ENCODE measurements around the gene MR1.

GRCh38 chr1:181100934-181101333 is 67.2 kb downstream of the MR1 start:
- TF ChIP-seq, protein P1, sequence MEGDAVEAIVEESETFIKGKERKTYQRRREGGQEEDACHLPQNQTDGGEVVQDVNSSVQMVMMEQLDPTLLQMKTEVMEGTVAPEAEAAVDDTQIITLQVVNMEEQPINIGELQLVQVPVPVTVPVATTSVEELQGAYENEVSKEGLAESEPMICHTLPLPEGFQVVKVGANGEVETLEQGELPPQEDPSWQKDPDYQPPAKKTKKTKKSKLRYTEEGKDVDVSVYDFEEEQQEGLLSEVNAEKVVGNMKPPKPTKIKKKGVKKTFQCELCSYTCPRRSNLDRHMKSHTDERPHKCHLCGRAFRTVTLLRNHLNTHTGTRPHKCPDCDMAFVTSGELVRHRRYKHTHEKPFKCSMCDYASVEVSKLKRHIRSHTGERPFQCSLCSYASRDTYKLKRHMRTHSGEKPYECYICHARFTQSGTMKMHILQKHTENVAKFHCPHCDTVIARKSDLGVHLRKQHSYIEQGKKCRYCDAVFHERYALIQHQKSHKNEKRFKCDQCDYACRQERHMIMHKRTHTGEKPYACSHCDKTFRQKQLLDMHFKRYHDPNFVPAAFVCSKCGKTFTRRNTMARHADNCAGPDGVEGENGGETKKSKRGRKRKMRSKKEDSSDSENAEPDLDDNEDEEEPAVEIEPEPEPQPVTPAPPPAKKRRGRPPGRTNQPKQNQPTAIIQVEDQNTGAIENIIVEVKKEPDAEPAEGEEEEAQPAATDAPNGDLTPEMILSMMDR (optimal IDR thresholded peaks at IDR 0.05 in 1 of 3, IDR thresholded peaks at IDR 0.05 in 1 of 3, conservative IDR thresholded peaks at IDR 0.05 in 1 of 3; ENCODE audit: extremely low read depth in 1 of 3, insufficient read depth in 2 of 3, low read length in 3 of 3): no peak
- TF ChIP-seq EZH2 (IDR thresholded peaks at IDR 0.05; ENCODE audit: low read length): no peak
